GM21576 (cell line): ENCODE results near the gene C1D.
"Not testable (repeated sequence)": the region's sequence is repeated elsewhere in the genome, so short reads cannot be mapped to it uniquely, and the experiment has no call there.

ENCODE experiments used
- ATAC-seq: cut with Tn5 transposase; IDR thresholded peaks from one replicate; pipeline ENCODE4 v1.9.1; 2021; ENCODE audit warnings: mild to moderate bottlenecking, moderate library complexity; ENCODE audit not compliant: unreplicated experiment

Gene C1D

GRCh38 chr2:68009526-68009925 lies 53.3 kb downstream of the C1D start:
- ATAC-seq: no peak

GRCh38 chr2:68000170-68000825 lies 62.5 kb downstream of the C1D start:
- ATAC-seq: no peak

GRCh38 chr2:67999332-67999731 lies 63.5 kb downstream of the C1D start:
- ATAC-seq: no peak

GRCh38 chr2:67997903-67998302 lies 64.9 kb downstream of the C1D start:
- no peak for ATAC-seq

GRCh38 chr2:67997528-67997900 lies 65.3 kb downstream of the C1D start:
- no peak for ATAC-seq

GRCh38 chr2:67996772-67997527 lies 65.9 kb downstream of the C1D start:
- ATAC-seq: no peak

GRCh38 chr2:67994716-67995115 lies 68.1 kb downstream of the C1D start:
- no peak for ATAC-seq

- not testable (repeated sequence) for ATAC-seq
Observed at GRCh38 chr2:67994069-67994468, 68.7 kb downstream of the C1D start.

GRCh38 chr2:67993329-67993728 lies 69.5 kb downstream of the C1D start:
- ATAC-seq: no peak

GRCh38 chr2:67991456-67991855 lies 71.3 kb downstream of the C1D start:
- no peak for ATAC-seq
